Chondrocyte (in vitro differentiated cells): Measurements from ENCODE around the gene MUS81. TPM values are rescaled to one million over a fixed set of nuclear protein-coding genes. Genes with fewer than 3 reads are reported as not detected.

Experiments used
- DNase-seq: peaks from one replicate; pipeline ENCODE4 v3.0.0; 2021; ENCODE audit warnings: mixed read lengths, low spot score
- H3K27ac Mint-ChIP-seq: one replicate; pipeline ENCODE4 v1.8.0; 2021; ENCODE audit warnings: mild to moderate bottlenecking, moderate library complexity, mixed read lengths; ENCODE audit not compliant: unreplicated experiment
- H3K27me3 Mint-ChIP-seq: 2 replicates; pipeline ENCODE4 v1.8.0; 2021; ENCODE audit warnings: low read depth, mixed read lengths
- H3K36me3 Mint-ChIP-seq: 2 replicates; pipeline ENCODE4 v1.8.0; 2021; ENCODE audit warnings: low read depth, mixed read lengths
- H3K4me1 Mint-ChIP-seq: 2 replicates; pipeline ENCODE4 v1.8.0; 2021; ENCODE audit warnings: low read depth, mild to moderate bottlenecking, mixed read lengths
- H3K4me3 Mint-ChIP-seq: one replicate; pipeline ENCODE4 v1.8.0; 2021; ENCODE audit warnings: mild to moderate bottlenecking, moderate library complexity, mixed read lengths; ENCODE audit not compliant: unreplicated experiment
- H3K9me3 Mint-ChIP-seq: 2 replicates; pipeline ENCODE4 v1.8.0; 2021; ENCODE audit warnings: low read depth, mixed read lengths
- CTCF ChIP-seq: fragments of 200-600 bp; sonication (generic); IDR thresholded peaks from 2 replicates; pipeline ENCODE4 v1.5.0; 2021; ENCODE audit warnings: antibody characterized with exemption, mild to moderate bottlenecking, moderate library complexity
- total RNA-seq: library from RNA; stranded (reverse); gene quantifications from 3 replicates; pipeline ENCODE4 v1.2.1, GENCODE V29; 2021

The MUS81 gene
- total RNA-seq, 1 donor from 2014 or later, result 68.4 TPM

- Mint-ChIP-seq H3K36me3 (peaks cover 2% of the 10 kb centered on the region), H3K27ac (no peak overlapping the region), H3K27me3 (no peaks in the 10 kb centered on the region), H3K9me3 (no peaks in the 10 kb centered on the region), H3K4me3 (no peak overlapping the region), H3K4me1 (peaks cover 14% of the 10 kb centered on the region)
- no peak for DNase-seq
- TF ChIP-seq CTCF, result no peak
Measured at GRCh38 chr11:65816696-65817095, 43.5 kb upstream of the MUS81 start.

- Mint-ChIP-seq H3K27me3 (no peaks in the 10 kb centered on the region), H3K4me1 (peaks cover 14% of the 10 kb centered on the region), H3K4me3 (peak overlapping the region; percentile 81), H3K36me3 (peaks cover 2% of the 10 kb centered on the region), H3K9me3 (no peaks in the 10 kb centered on the region), H3K27ac (peak overlapping the region; percentile 83)
- no peak for TF ChIP-seq CTCF
- no peak for DNase-seq
Measured at GRCh38 chr11:65817312-65817834, 42.9 kb upstream of the MUS81 start.

- Mint-ChIP-seq H3K9me3 (no peaks in the 10 kb centered on the region), H3K4me3 (peak overlapping the region; percentile 81), H3K4me1 (peaks cover 14% of the 10 kb centered on the region), H3K36me3 (peaks cover 2% of the 10 kb centered on the region), H3K27me3 (no peaks in the 10 kb centered on the region), H3K27ac (peak overlapping the region; percentile 83)
- no peak for DNase-seq
- TF ChIP-seq CTCF, result peak; percentile 100
Measured at GRCh38 chr11:65817835-65818680, 42.2 kb upstream of the MUS81 start.

- no peaks in the 10 kb centered on the region for H3K27me3 Mint-ChIP-seq
- peaks cover 14% of the 10 kb centered on the region for H3K4me1 Mint-ChIP-seq
- H3K9me3 Mint-ChIP-seq, result no peaks in the 10 kb centered on the region
- no peak for DNase-seq
- no peak for TF ChIP-seq CTCF
- no peak overlapping the region for H3K27ac Mint-ChIP-seq
- H3K36me3 Mint-ChIP-seq, result no peaks in the 10 kb centered on the region
- H3K4me3 Mint-ChIP-seq, result no peak overlapping the region
Measured at GRCh38 chr11:65821107-65821506, 39.1 kb upstream of the MUS81 start.

- Mint-ChIP-seq H3K4me3 (no peak overlapping the region), H3K4me1 (no peaks in the 10 kb centered on the region), H3K9me3 (no peaks in the 10 kb centered on the region), H3K27me3 (no peaks in the 10 kb centered on the region), H3K36me3 (no peaks in the 10 kb centered on the region), H3K27ac (no peak overlapping the region)
- TF ChIP-seq CTCF, result no peak
- DNase-seq, result peak; percentile 32
Measured at GRCh38 chr11:65822776-65823528, 37.3 kb upstream of the MUS81 start.
